GM18868 (cell line): ENCODE results near the gene SALL4.
"Not testable (repeated sequence)": the region's sequence is repeated elsewhere in the genome, so short reads cannot be mapped to it uniquely, and the experiment has no call there.

ENCODE experiments used
- ATAC-seq: cut with Tn5 transposase; IDR thresholded peaks from one replicate; pipeline ENCODE4 v1.9.1; 2021; ENCODE audit warnings: mild to moderate bottlenecking, moderate library complexity; ENCODE audit not compliant: unreplicated experiment

Gene SALL4

DNA sequence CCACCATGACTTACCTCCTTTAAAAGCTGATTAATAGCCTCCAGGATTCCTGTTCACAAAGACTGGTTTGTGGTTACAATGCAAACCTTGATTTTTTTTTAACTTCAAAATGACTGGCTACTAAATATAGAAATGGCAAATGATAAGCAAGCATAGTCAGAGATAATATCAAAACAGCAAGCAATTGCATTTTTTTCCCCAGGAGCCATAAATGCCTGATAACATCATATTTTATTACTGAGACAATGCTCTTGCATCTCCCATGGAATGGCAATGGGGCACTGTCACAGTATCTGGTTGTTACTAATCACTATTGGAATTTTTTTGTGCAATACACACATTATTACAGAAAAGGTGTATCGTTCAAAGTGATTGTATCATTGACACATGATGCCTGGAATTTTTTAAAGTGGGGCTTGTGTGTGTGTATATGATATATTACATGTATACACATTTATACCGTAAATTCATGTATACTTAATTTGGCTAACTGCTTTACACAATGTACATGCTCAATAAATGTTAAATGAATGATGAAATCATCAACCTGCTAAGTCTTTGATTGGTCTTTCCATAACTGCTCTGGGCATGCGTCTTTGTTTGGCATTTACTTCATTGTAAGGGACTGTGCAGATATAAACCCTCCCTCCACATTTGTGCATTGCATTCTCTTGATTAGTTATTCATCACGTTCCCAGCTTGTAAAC is 980 bp upstream of the SALL4 start:
- no peak for ATAC-seq

- no peak for ATAC-seq
Measured at GRCh38 chr20:51801823-51802123, 548 bp downstream of the SALL4 start.

DNA sequence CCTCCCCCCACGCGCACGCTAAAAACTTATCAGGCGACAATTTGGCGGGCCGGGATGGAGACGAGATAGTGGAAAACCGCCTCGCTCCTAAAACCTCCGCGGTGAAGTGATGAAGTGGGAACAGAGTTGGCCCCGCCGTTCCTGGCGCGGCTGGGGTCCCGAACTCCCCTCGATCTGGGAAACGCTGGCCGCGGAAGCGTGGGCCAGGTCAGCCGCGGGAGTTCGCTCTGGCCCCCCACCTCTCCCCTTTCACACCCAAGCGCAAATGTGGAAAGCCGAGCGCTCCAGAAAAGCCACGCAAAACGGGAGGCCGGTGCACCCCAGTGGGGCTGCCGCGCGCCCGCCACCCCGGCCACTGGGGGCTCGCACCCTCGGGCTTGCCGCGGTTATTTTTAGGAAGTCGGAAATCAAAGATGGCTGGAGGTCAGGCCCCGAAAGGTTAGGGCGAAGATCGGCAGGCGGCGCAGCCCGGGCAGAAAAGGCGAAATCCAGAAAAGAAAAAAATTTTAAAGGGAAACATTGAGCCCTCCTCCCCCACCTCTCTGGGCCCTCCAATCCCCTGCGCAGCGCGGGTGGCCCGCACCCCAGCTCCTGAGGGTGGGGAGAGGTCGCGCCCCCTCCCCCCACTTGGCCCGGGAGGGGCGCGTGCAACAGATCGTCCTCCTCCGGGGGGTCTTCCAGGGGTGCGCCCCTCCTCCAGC is 1.0 kb downstream of the SALL4 start:
- ATAC-seq = no peak

- ATAC-seq = no peak
Measured at GRCh38 chr20:51800872-51801121, 1.5 kb downstream of the SALL4 start.

DNA sequence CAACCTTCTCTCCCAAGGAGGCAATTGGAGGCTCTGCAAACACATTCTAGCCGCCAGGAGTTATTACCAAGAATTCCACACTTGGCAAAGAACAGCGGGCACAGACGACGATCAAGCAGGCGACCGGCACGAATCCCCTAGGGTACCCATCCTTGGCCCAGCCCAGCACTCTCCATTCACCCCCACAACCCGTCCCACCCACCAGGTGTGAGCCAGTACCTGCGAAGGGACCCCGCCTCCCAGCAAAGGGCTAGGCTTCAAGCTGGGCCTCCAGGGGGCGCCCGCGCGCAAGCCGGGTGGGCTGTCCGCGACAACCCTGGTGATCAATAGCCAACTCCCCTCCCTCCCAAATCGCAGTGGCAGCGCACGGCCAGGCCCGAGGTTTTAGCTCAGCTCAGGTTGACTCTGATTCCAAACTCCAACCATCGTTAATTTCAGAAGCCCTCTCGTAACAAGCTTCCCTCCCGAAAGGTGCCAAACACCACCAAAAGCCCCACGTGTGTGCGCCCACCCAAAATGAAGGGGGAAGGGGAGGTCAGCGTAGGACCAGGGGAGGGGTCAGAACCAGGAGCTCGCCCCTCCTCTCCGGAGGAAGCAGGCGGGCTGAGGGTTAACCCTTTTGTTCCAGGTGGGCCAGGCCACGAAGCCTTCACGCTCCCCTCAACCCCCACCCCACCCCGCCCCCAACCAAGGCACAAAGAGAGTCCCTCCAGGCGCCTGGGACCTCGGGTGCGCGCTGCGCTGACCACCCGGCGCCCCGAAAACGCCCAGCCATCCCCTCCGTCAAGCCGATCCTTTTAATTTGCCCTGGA is 2.1 kb downstream of the SALL4 start:
- no peak for ATAC-seq

GRCh38 chr20:51799401-51799860 is 2.9 kb downstream of the SALL4 start:
- no peak for ATAC-seq

GRCh38 chr20:51797357-51798025 is 4.8 kb downstream of the SALL4 start:
- ATAC-seq = no peak

DNA sequence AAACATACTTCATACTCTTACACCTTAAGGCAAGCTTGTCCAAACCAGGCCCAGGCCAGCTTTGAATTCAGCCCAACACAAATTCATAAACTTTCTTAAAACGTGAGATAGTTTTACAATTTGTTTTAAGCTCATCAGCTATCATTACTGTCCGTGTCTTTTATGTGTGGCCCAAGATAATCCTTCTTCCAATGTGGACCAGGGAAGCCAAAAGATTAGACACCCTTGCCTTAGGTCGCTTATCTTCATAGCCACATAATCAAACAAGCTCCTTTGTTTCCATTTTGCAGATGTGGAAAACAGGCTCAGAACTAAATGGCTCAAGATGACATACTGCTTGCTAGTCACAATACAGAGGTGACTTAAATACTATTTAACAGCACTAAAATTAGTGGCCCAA is 6.0 kb downstream of the SALL4 start:
- no peak for ATAC-seq

DNA sequence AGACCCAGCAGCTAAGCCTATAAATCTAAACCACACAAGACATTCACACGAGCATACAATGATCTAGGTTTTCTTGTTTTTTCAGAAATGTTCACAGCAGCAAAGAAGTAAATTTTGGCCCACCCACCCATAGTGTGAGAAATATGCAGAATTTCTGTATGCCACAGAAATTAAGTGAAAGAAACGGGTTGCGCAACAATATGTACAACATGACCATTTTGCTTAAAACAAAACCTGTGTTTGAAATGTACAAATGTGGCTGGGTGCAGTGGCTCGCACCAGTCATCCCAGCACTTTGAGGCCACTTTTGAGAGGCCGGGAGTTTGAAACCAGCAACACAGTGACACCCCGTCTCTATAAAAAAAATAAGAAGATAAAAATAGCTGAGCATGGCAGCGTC is 9.4 kb downstream of the SALL4 start:
- no peak for ATAC-seq

DNA sequence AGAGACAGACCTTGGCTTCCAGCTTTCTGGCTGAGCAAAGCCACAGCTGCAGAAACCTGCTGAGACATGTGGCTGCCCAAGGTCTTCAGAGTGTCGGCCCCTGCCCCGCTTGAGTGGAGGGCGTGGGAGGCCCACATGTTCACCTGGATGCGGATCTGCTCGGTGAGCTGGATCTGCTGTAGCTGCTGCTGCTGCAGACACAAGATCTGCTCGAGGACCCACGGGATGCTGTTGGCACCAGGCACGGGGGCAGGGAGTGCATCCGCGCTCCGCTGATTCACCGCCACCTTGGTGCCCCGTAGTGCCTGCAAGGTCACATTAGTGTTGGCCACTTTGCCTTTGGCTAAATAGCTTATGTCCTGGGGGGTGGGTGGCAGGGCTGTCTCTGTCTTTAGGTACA is 10.7 kb downstream of the SALL4 start:
- no peak for ATAC-seq

- ATAC-seq = no peak
Measured at GRCh38 chr20:51790256-51790655, 12.1 kb downstream of the SALL4 start.

DNA sequence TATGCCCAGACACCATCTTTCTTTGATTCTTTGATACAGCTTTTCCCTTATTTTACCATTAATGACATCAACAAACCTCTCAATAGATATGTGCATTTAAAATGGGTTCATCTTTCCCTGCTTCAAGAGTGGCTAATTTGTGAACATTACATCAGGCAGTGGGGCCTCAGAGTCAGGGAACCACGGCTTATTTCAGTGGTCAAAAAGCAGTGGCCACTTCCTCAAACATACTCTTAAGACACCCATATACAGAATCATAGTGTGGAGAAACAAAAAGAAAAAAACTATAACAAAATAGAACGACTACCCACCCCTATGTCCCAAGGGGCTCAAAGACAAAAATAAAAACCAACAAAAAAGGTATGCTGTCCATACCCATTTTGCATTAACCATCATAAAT is 12.9 kb downstream of the SALL4 start:
- ATAC-seq = no peak

DNA sequence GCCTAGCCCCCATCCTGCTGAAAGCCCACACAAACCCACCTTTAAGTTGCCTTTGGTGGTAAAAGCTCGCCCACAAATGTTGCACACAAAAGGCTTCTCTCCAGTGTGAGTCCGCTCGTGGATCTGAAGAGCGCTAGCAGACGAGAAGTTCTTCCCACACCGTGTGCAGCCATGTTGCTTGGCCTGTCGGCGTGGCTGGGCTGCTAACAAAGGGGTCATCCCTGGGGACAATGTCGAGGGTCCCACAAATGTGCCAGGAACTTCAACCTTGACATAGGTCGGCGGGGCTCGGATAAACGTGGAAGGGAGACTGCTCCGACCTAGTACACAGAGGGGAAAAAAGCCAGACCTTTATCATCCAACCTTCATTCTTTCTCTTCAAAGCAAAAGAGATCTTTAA is 13.5 kb downstream of the SALL4 start:
- ATAC-seq = no peak

GRCh38 chr20:51784299-51784698 is 18.0 kb downstream of the SALL4 start:
- ATAC-seq = no peak

- not testable (repeated sequence) for ATAC-seq
Measured at GRCh38 chr20:51778229-51778759, 24.0 kb downstream of the SALL4 start.

GRCh38 chr20:51775241-51775640 is 27.1 kb downstream of the SALL4 start:
- no peak for ATAC-seq

DNA sequence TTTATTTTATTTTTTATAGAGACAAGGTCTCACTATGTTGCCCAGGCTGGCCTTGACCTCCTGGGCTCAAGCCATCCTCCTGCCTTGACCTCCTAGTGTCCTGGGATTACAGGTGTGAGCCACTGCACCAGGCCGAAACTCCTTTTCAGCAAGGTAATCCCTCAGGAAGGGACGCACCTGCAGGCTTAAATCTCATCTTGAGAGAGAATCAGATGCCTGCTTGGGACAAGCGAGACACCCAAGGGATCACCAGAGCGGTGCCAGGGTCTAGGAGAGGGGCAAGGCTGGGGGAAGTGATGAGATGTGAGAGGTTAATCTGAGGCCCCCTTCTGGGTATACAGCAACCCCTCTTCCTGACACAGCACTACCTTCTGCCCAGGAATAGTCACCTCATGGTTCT is 30.1 kb downstream of the SALL4 start:
- ATAC-seq = no peak

DNA sequence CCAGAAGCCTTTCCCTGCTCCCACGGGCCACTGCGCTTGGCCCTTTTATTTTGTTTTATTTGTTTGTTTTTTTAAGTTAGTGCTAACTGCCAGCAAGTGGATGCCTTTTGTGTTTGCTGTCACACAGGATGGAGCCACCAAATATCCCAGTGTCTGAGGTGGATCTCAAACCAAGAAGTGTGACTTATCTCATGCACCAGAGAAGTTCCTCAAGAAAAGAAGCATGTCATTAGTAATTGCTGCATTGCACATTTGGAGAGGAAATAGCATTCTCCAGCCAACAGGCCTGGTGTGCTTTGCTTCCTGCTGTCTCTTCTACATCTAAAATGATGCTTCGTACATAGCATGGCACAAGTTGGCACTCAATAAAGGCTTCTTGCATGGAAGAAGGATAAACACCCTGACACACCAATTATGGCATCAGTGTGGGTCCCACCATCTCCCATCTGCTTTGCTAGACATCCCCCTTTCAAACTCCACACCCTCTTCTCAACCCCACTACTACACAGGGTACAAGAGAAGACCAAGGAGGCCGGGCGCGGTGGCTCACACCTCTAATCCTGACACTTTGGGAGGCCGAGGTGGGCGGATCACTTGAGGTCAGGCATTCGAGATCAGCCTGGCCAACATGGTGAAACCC is 32.2 kb downstream of the SALL4 start:
- no peak for ATAC-seq

- ATAC-seq = no peak
Measured at GRCh38 chr20:51768759-51769517, 33.4 kb downstream of the SALL4 start.
